HepG2 (cell line): ENCODE measurements around the gene ST8SIA1. TPM values are rescaled to one million over a fixed set of nuclear protein-coding genes. Genes with fewer than 3 reads are reported as not detected.
"Not testable (repeated sequence)": the region's sequence is repeated elsewhere in the genome, so short reads cannot be mapped to it uniquely, and the experiment has no call there.

Source experiments
- ATAC-seq: fragments of 200-7000 bp; cut with Tn5 transposase; 3 replicates; pipeline ENCODE4 v1.9.1; 2020; ENCODE audit warnings: mild to moderate bottlenecking, moderate library complexity
- BruUV-seq: library from RNA; stranded (reverse); fragments of 400-500 nt; replicated peaks from 2 replicates; lab custom pipeline; 2021; lab: Mats Ljungman, UMichigan
- CTCF ChIA-PET: fragments of 300-600 bp; formaldehyde crosslinking; extraction: SDS; loops from one replicate; lab custom pipeline; 2021; ENCODE audit warnings: low total read pairs, inconsistent platforms, low intra/inter-chr PET ratio; lab: Yijun Ruan, JAX
- POLR2A ChIA-PET: fragments of 350-600 bp; sonication (Branson Sonifier 250); formaldehyde crosslinking; loops from one replicate; lab custom pipeline; 2020; ENCODE audit warnings: antibody characterized with exemption, inconsistent platforms; lab: Yijun Ruan, JAX
- DNase-seq: peaks from one replicate; pipeline ENCODE4 v3.0.0-alpha.2; 2015; ENCODE audit warnings: low spot score
- FAIRE-seq: peaks from 3 replicates; lab custom pipeline; 2011; peaks lifted over from hg19 to GRCh38; lab: Jason Lieb, UNC
- H2AFZ ChIP-seq: one replicate; pipeline ENCODE4 v1.6.1; 2011; ENCODE audit warnings: low read length, inconsistent platforms
- H3K27ac ChIP-seq: fragments of 300-600 bp; 3 replicates; pipeline ENCODE4 v1.8.0; 2011; ENCODE audit warnings: mixed run types, mild to moderate bottlenecking, mixed read lengths, low read length, inconsistent platforms; ENCODE audit not compliant: insufficient read depth; ENCODE audit errors: extremely low read length
- H3K27me3 ChIP-seq, 2 experiments: fragments of 200-600 bp in 1 of 2; 2 replicates in 1 of 2; 3 replicates in 1 of 2; pipeline versions ENCODE4 v1.6.0 to v1.8.0; 2011; ENCODE audit warnings: low read length in 2 of 2, mild to moderate bottlenecking in 2 of 2, moderate library complexity in 2 of 2, inconsistent platforms in 1 of 2; ENCODE audit not compliant: insufficient read depth in 2 of 2, control insufficient read depth in 1 of 2
- H3K36me3 ChIP-seq, 2 experiments: fragments of 200-600 bp in 1 of 2; replicated peaks in 1 of 2; 2 replicates in 1 of 2; 3 replicates in 1 of 2; pipeline versions ENCODE4 v1.5.1 to v1.8.0; 2011; ENCODE audit warnings: low read length in 2 of 2, inconsistent platforms in 1 of 2; ENCODE audit not compliant: insufficient read depth in 2 of 2, control insufficient read depth in 1 of 2
- H3K4me1 ChIP-seq: 2 replicates; pipeline ENCODE4 v1.5.1; 2012; ENCODE audit warnings: low read length, inconsistent platforms; ENCODE audit not compliant: insufficient read depth
- H3K4me2 ChIP-seq: 2 replicates; pipeline ENCODE4 v1.6.0; 2011; ENCODE audit warnings: low read depth, low read length, inconsistent platforms
- H3K4me3 ChIP-seq, 3 experiments: fragments of 200-600 bp in 1 of 3; sonication (generic), shearing (Covaris generic) in 1 of 3; replicated peaks in 1 of 3; 2 replicates each; pipeline ENCODE4 v1.5.1; 2011 to 2016; ENCODE audit warnings: low read length in 3 of 3, inconsistent platforms in 2 of 3, low read depth in 2 of 3, mild to moderate bottlenecking in 2 of 3, control low read depth in 1 of 3, mixed read lengths in 1 of 3; ENCODE audit not compliant: insufficient read depth in 1 of 3
- H3K79me2 ChIP-seq: one replicate; pipeline ENCODE4 v1.6.1; 2011; ENCODE audit warnings: low read length, inconsistent platforms; ENCODE audit not compliant: insufficient read depth
- H3K9ac ChIP-seq: 2 replicates; pipeline ENCODE4 v1.6.0; 2011; ENCODE audit warnings: mild to moderate bottlenecking, low read depth, low read length, inconsistent platforms; ENCODE audit not compliant: insufficient read depth
- H3K9me3 ChIP-seq: 2 replicates; pipeline ENCODE4 v1.5.1; 2012; ENCODE audit warnings: mild to moderate bottlenecking, low read length
- H4K20me1 ChIP-seq: 2 replicates; pipeline ENCODE4 v1.6.0; 2011; ENCODE audit warnings: inconsistent platforms, mild to moderate bottlenecking, low read length, moderate library complexity; ENCODE audit not compliant: insufficient read depth
- ARNT2 ChIP-seq: sonication (generic); formaldehyde crosslinking; IDR thresholded peaks from 2 replicates; pipeline ENCODE4 v1.8.0; 2022; ENCODE audit warnings: mild to moderate bottlenecking, low read depth, missing genetic modification reagents, moderate library complexity
- WGBS: methylation state at CpG from one replicate; pipeline ENCODE4 v1.1.6; 2017; ENCODE audit warnings: low lambda C conversion rate; 5-methylcytosine and 5-hydroxymethylcytosine counted together
- in situ Hi-C: cut with HindIII; loops from 2 replicates; pipeline ENCODE4 v1.10.0; 2017; ENCODE audit warnings: low pct_unique_long_range_greater_than_20kb; ENCODE audit not compliant: extremely low pct_ligation_motif_present
- intact Hi-C: fragments of 100-400 bp; cut with micrococcal nuclease; formaldehyde crosslinking; loops from one replicate; pipeline ENCODE4 v1.10.0; 2022; ENCODE audit not compliant: unreplicated experiment
- polyA plus RNA-seq, 8 experiments: library from polyadenylated mRNA; depleted of rRNA in 3 of 8; stranded (reverse) in 7 of 8; unstranded in 1 of 8; fragments of >200 nt; fragmentation: Illumina TruSeq in 4 of 8; extraction: Trizol in 4 of 8; gene quantifications; 2 replicates each; pipeline versions ENCODE4 v1.2.1 to v1.2.3, GENCODE V29; 2011 to 2016; ENCODE audit warnings: low read depth in 4 of 8, missing spikeins in 1 of 8, mixed read lengths in 1 of 8; ENCODE audit not compliant: insufficient read depth in 1 of 8
- total RNA-seq, 5 experiments: library from RNA; depleted of rRNA; stranded (reverse); fragments of >200 nt; fragmentation: Illumina TruSeq; extraction: Trizol; gene quantifications; 2 replicates each; pipeline ENCODE4 v1.2.3, GENCODE V29; 2016; ENCODE audit warnings: low read depth in 1 of 5
- TF ChIP-seq, protein P1 (sequence below): fragments of 450-650 bp; IDR thresholded peaks from 2 replicates; pipeline ENCODE4 v1.6.1; 2017; ENCODE audit warnings: mild to moderate bottlenecking

ST8SIA1 gene
- total and polyA plus RNA-seq, 2 of the 13 experiments (the other 11 are each of a cell fraction or from before 2014, with no cell fraction given): not detected

DNA sequence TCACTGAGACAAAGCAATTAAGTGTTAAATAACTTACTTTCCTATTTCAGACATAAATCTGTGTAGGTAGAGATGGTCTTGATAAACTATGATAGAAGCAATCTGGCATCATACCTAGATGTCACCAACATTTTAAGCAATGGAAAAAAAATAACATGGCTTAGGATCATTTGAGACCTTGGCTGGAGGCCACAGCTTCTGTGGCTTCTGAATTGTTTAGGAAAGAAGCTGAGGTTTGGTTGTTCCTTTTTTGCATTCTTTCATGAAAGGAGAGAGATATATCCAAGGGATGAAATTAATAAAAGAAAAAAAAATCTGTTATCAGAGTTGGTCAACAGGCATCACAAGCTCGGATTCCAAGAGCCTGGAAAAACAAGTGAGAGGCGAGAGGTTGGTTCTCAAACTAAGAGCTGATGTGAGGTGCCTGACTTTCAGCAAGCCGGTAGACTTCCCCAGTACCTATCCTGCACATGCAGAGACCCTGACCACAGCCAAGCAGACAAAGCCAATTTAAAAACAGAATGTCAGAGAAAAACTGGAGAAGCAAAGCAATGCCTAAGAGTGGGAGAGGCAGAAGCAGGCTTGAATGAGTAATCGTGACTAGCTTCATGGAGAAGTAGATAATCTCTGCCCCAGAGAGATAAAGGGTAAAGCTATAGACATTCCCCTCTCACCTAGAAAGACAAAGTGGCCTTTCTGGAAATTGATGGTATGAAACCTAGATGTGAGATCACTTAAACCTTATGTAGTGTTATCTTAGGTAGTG lies 43.4 kb upstream of the ST8SIA1 start (continued):
- TF ChIP-seq, protein P1, sequence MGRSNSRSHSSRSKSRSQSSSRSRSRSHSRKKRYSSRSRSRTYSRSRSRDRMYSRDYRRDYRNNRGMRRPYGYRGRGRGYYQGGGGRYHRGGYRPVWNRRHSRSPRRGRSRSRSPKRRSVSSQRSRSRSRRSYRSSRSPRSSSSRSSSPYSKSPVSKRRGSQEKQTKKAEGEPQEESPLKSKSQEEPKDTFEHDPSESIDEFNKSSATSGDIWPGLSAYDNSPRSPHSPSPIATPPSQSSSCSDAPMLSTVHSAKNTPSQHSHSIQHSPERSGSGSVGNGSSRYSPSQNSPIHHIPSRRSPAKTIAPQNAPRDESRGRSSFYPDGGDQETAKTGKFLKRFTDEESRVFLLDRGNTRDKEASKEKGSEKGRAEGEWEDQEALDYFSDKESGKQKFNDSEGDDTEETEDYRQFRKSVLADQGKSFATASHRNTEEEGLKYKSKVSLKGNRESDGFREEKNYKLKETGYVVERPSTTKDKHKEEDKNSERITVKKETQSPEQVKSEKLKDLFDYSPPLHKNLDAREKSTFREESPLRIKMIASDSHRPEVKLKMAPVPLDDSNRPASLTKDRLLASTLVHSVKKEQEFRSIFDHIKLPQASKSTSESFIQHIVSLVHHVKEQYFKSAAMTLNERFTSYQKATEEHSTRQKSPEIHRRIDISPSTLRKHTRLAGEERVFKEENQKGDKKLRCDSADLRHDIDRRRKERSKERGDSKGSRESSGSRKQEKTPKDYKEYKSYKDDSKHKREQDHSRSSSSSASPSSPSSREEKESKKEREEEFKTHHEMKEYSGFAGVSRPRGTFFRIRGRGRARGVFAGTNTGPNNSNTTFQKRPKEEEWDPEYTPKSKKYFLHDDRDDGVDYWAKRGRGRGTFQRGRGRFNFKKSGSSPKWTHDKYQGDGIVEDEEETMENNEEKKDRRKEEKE: no peak
- no peak for TF ChIP-seq ARNT2 (CRISPR knock-in tag)

GRCh38 chr12:22376596-22377150 lies 42.2 kb upstream of the ST8SIA1 start:
- H3K9me3 ChIP-seq, BruUV-seq, H3K27me3 ChIP-seq, ATAC-seq, H3K4me3 ChIP-seq, H3K4me1 ChIP-seq, H3K9ac ChIP-seq, POLR2A ChIA-PET, FAIRE-seq, CTCF ChIA-PET, H2AFZ ChIP-seq, intact Hi-C loops, in situ Hi-C loops, H3K79me2 ChIP-seq, H3K4me2 ChIP-seq, H3K27ac ChIP-seq, H4K20me1 ChIP-seq, H3K36me3 ChIP-seq, DNase-seq: not testable (repeated sequence)
- WGBS: 34% methylated on average over 16 of the region's 44 CpGs
